ENCODE data around the gene DHX38.
A peak's percentile ranks its signal among the peaks of the same experiment; 100 is the strongest.

The DHX38 gene

GRCh38 chr16:72123426-72123825, 29.8 kb downstream of the DHX38 start:
- no peak for DNase-seq

- DNase-seq: no peak
These were observed 30.5 kb downstream of the DHX38 start for GRCh38 chr16:72124148-72124547.

- DNase-seq: peak; percentile 89
These were observed 31.4 kb downstream of the DHX38 start for GRCh38 chr16:72124761-72125634.

GRCh38 chr16:72125635-72126428, 32.2 kb downstream of the DHX38 start:
- no peak for DNase-seq

GRCh38 chr16:72126429-72126765, 32.8 kb downstream of the DHX38 start:
- no peak for DNase-seq

GRCh38 chr16:72128701-72129100, 35.1 kb downstream of the DHX38 start:
- no peak for DNase-seq

- peak; percentile 52 for DNase-seq
These were observed 36.5 kb downstream of the DHX38 start for GRCh38 chr16:72129976-72130656.

- DNase-seq: no peak
These were observed 37.4 kb downstream of the DHX38 start for GRCh38 chr16:72131036-72131435.

GRCh38 chr16:72132726-72133125, 39.1 kb downstream of the DHX38 start:
- DNase-seq: no peak

GRCh38 chr16:72134507-72134906, 40.9 kb downstream of the DHX38 start:
- DNase-seq: no peak

GRCh38 chr16:72137380-72138063, 43.9 kb downstream of the DHX38 start:
- peak; percentile 90 for DNase-seq

- DNase-seq: peak; percentile 85
These were observed 44.5 kb downstream of the DHX38 start for GRCh38 chr16:72138064-72138572.

GRCh38 chr16:72139908-72140307, 46.3 kb downstream of the DHX38 start:
- DNase-seq: no peak

GRCh38 chr16:72142476-72142875, 48.8 kb downstream of the DHX38 start:
- no peak for DNase-seq

GRCh38 chr16:72149676-72150464, 56.2 kb downstream of the DHX38 start:
- DNase-seq: peak; percentile 40

- DNase-seq: no peak
These were observed 65.7 kb downstream of the DHX38 start for GRCh38 chr16:72159386-72159785.

GRCh38 chr16:72159801-72160200, 66.2 kb downstream of the DHX38 start:
- peak; percentile 79 for DNase-seq

GRCh38 chr16:72162105-72162692, 68.6 kb downstream of the DHX38 start:
- peak; percentile 73 for DNase-seq

Measured in NCI-H2171 treated with DMSO at 0.1 percent for 48 hours (cell line).